Ascending aorta (tissue), 2 donors: ENCODE results near the gene NOM1. TPM values are rescaled to one million over a fixed set of nuclear protein-coding genes. Genes with fewer than 3 reads are reported as not detected.

Experiments
- DNase-seq, 2 donors: peaks; one replicate each; pipeline ENCODE4 v3.0.0-alpha.2; 2019; ENCODE audit warnings: low spot score in 2 of 2
- H3K27ac ChIP-seq, 2 donors: fragments of 200-600 bp; sonication (generic); one replicate each; pipeline ENCODE4 v1.5.1; 2016 to 2017; ENCODE audit warnings: mild to moderate bottlenecking in 1 of 2
- H3K27me3 ChIP-seq: fragments of 200-600 bp; sonication (generic); one replicate; pipeline ENCODE4 v1.5.1; 2017
- H3K36me3 ChIP-seq, 2 donors: fragments of 200-600 bp; sonication (generic); one replicate each; pipeline ENCODE4 v1.5.1; 2016
- H3K4me1 ChIP-seq, 2 donors: fragments of 200-600 bp; sonication (generic); one replicate each; pipeline ENCODE4 v1.5.1; 2016 to 2017; ENCODE audit warnings: mild to moderate bottlenecking in 1 of 2
- H3K4me3 ChIP-seq, 2 donors: fragments of 200-600 bp; sonication (generic); one replicate each; pipeline ENCODE4 v1.5.1; 2016 to 2017; ENCODE audit warnings: mild to moderate bottlenecking in 1 of 2
- H3K9me3 ChIP-seq, 2 donors: fragments of 200-600 bp; sonication (generic); one replicate each; pipeline ENCODE4 v1.5.1; 2016
- CTCF ChIP-seq, 3 experiments: fragments of 200-600 bp in 2 of 3; fragments of 450-650 bp in 1 of 3; sonication (generic) in 2 of 3; IDR thresholded peaks; one replicate each; pipeline ENCODE4 v1.5.1; 2016 to 2019; ENCODE audit warnings: antibody characterized with exemption in 3 of 3, mild to moderate bottlenecking in 1 of 3, moderate library complexity in 1 of 3
- intact Hi-C: fragments of 100-400 bp; cut with DNase I; formaldehyde crosslinking; loops from one replicate; pipeline ENCODE4 v1.15.1; 2023
- total RNA-seq: library from RNA; depleted of rRNA; stranded (reverse); fragments of >200 nt; gene quantifications from one replicate; pipeline ENCODE4 v1.1.0, GENCODE V29; 2016

The NOM1 gene
- total RNA-seq, 1 donor from 2014 or later: 16.1 TPM

DNA sequence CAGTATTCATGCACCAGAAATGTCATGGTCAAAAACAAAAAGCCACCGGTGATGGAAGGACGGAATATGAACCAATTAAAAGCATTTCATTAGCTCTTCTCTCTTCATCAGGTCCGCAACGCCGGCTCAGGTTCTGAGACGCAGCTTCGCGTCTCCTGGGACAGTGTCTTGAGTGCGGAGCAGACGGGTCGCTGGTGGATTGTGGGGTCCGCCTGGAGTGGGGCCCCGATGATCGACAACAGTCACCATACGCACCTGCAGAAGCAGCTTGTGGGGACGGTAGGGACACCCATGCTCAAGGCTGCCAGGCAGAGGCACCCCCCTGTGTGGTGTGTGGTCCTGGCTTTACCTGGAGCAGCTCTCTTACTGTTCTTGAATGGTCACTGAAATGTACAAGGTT, 13.4 kb downstream of the NOM1 start:
- peaks cover 72 to 97% of the 10 kb centered on the region in 2 donors for H3K36me3 ChIP-seq
- intact Hi-C loops: no loop called here

DNA sequence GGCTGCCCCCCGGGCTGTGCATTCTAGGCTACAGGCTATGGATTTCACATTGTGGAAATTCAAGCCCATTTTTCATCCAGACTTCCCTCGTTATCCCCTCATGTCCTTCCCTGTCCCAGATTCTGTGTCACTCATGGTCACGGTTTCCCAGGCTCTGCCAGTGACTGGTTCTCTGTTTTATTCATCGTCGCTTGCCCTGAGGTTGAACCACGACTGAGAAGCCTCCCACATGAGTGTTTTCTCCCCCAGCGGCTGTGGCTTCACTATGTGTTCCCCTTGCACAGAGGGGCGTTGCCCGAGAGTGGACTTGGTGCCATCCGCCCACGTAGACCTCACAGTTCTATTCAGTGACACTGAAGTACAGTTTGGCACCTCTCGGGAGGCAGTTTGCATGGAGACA, 14.0 kb downstream of the NOM1 start:
- no peaks in the 10 kb centered on the region for H3K9me3 ChIP-seq
- H3K36me3 ChIP-seq: peaks cover 72 to 97% of the 10 kb centered on the region in 2 donors
- no peak overlapping the region for H3K4me3 ChIP-seq
- no peaks in the 10 kb centered on the region for H3K4me1 ChIP-seq
- H3K27me3 ChIP-seq: no peaks in the 10 kb centered on the region
- DNase-seq: no peak
- intact Hi-C loops: no loop called here
- H3K27ac ChIP-seq: no peak overlapping the region
- TF ChIP-seq CTCF (IDR thresholded peaks at IDR 0.05): no peak

More for the DNA sequence above, 13.4 kb downstream of the NOM1 start:
- no peak for DNase-seq
- Histone ChIP-seq H3K27ac (no peak overlapping the region), H3K4me3 (no peak overlapping the region), H3K27me3 (no peaks in the 10 kb centered on the region), H3K9me3 (no peaks in the 10 kb centered on the region), H3K4me1 (no peaks in the 10 kb centered on the region)
- no peak for TF ChIP-seq CTCF (IDR thresholded peaks at IDR 0.05)

- no peaks in the 10 kb centered on the region for H3K4me1 ChIP-seq
- H3K36me3 ChIP-seq: peaks cover 69 to 95% of the 10 kb centered on the region in 2 donors
- TF ChIP-seq CTCF (IDR thresholded peaks at IDR 0.05): no peak
- no peak overlapping the region for H3K27ac ChIP-seq
- no peaks in the 10 kb centered on the region for H3K9me3 ChIP-seq
- no peak for DNase-seq
- H3K4me3 ChIP-seq: no peak overlapping the region
- no peaks in the 10 kb centered on the region for H3K27me3 ChIP-seq
- intact Hi-C loops: no loop called here
Observed at GRCh38 chr7:156964971-156965370, 15.5 kb downstream of the NOM1 start.

DNA sequence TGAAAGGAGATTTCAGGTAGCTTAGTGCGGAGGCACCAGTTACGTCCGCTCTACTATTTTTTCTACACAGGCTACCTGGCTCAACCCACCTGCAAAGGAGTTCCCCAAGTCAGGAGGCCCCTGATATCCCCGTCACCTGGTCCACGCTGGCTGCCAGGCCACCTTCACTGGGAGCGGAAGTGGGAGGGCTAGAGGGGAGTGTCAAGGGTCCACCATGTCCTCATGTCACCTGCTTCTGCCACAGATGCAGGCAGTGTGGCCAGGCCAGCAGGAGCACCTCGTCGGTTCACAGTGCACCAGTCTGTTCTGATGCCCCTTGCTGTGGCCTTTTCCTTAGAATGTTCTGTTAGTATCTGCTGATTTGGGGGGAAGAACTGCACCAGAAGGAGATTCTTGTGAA, 16.9 kb downstream of the NOM1 start:
- no peak for DNase-seq
- Histone ChIP-seq H3K9me3 (no peaks in the 10 kb centered on the region), H3K4me3 (no peak overlapping the region), H3K27ac (no peak overlapping the region), H3K36me3 (peaks cover 60 to 91% of the 10 kb centered on the region in 2 donors), H3K27me3 (no peaks in the 10 kb centered on the region), H3K4me1 (no peaks in the 10 kb centered on the region)
- intact Hi-C loops: no loop called here
- no peak for TF ChIP-seq CTCF (IDR thresholded peaks at IDR 0.05)

- TF ChIP-seq CTCF (IDR thresholded peaks at IDR 0.05): no peak
- no peak for DNase-seq
- Histone ChIP-seq H3K27ac (no peak overlapping the region), H3K4me1 (no peaks in the 10 kb centered on the region), H3K36me3 (peaks cover 50 to 82% of the 10 kb centered on the region in 2 donors), H3K27me3 (no peaks in the 10 kb centered on the region), H3K9me3 (no peaks in the 10 kb centered on the region), H3K4me3 (no peak overlapping the region)
- intact Hi-C loops: no loop called here
Observed at GRCh38 chr7:156968183-156968582, 18.7 kb downstream of the NOM1 start.

GRCh38 chr7:156969972-156970420, 20.5 kb downstream of the NOM1 start:
- Histone ChIP-seq H3K27ac (no peak overlapping the region), H3K4me3 (no peak overlapping the region), H3K27me3 (no peaks in the 10 kb centered on the region), H3K9me3 (no peaks in the 10 kb centered on the region), H3K4me1 (no peaks in the 10 kb centered on the region), H3K36me3 (peaks cover 35 to 64% of the 10 kb centered on the region in 2 donors)
- intact Hi-C loops: loop anchor here (2.0 kb wide), 1 partner anchor 303 kb away; no protein-coding TSS in a partner anchor
- TF ChIP-seq CTCF (IDR thresholded peaks at IDR 0.05): peak in 2 of 3 experiments; percentile 16 to 23
- DNase-seq: no peak
